GM21367 (cell line): Measurements from ENCODE around the gene BAIAP2L2.
"Not testable (repeated sequence)": the region's sequence is repeated elsewhere in the genome, so short reads cannot be mapped to it uniquely, and the experiment has no call there.

Experiments used
- ATAC-seq: cut with Tn5 transposase; IDR thresholded peaks from one replicate; pipeline ENCODE4 v1.9.1; 2021; ENCODE audit not compliant: unreplicated experiment

The BAIAP2L2 gene

GRCh38 chr22:38081941-38082828 is 28.3 kb downstream of the BAIAP2L2 start:
- ATAC-seq: no peak

- no peak for ATAC-seq
These were observed 28.9 kb downstream of the BAIAP2L2 start for GRCh38 chr22:38081636-38081940.

- no peak for ATAC-seq
These were observed 29.4 kb downstream of the BAIAP2L2 start for GRCh38 chr22:38080850-38081635.

- ATAC-seq: no peak
These were observed 30.0 kb downstream of the BAIAP2L2 start for GRCh38 chr22:38080474-38080849.

- no peak for ATAC-seq
These were observed 30.7 kb downstream of the BAIAP2L2 start for GRCh38 chr22:38079804-38080203.

GRCh38 chr22:38079208-38079607 is 31.3 kb downstream of the BAIAP2L2 start:
- not testable (repeated sequence) for ATAC-seq

- ATAC-seq: no peak
These were observed 32.2 kb downstream of the BAIAP2L2 start for GRCh38 chr22:38078046-38078840.

- no peak for ATAC-seq
These were observed 32.9 kb downstream of the BAIAP2L2 start for GRCh38 chr22:38077595-38077994.

- ATAC-seq: no peak
These were observed 33.4 kb downstream of the BAIAP2L2 start for GRCh38 chr22:38077096-38077495.

- ATAC-seq: no peak
These were observed 34.5 kb downstream of the BAIAP2L2 start for GRCh38 chr22:38075961-38076360.

- ATAC-seq: no peak
These were observed 35.2 kb downstream of the BAIAP2L2 start for GRCh38 chr22:38075105-38075825.

GRCh38 chr22:38074181-38075104 is 36.0 kb downstream of the BAIAP2L2 start:
- no peak for ATAC-seq

GRCh38 chr22:38073150-38074130 is 37.0 kb downstream of the BAIAP2L2 start:
- ATAC-seq: no peak

- no peak for ATAC-seq
These were observed 37.9 kb downstream of the BAIAP2L2 start for GRCh38 chr22:38072322-38073149.

GRCh38 chr22:38071421-38072321 is 38.8 kb downstream of the BAIAP2L2 start:
- no peak for ATAC-seq

- ATAC-seq: no peak
These were observed 40.1 kb downstream of the BAIAP2L2 start for GRCh38 chr22:38070250-38070921.
